Upper lobe of right lung (tissue), 1 donor: ENCODE measurements around the gene DPEP3. TPM values are rescaled to one million over a fixed set of nuclear protein-coding genes. Genes with fewer than 3 reads are reported as not detected.

Source experiments
- ATAC-seq: fragments of 200-7000 bp; cut with Tn5 transposase; one replicate; pipeline ENCODE4 v1.9.1; 2020; ENCODE audit warnings: mild to moderate bottlenecking, moderate library complexity
- DNase-seq: peaks from one replicate; pipeline ENCODE4 v3.0.0-alpha.2; 2020
- H3K27ac ChIP-seq: fragments of 200-600 bp; one replicate; pipeline ENCODE4 v1.8.0; 2022
- H3K27me3 ChIP-seq: fragments of 200-600 bp; one replicate; pipeline ENCODE4 v1.8.0; 2022; ENCODE audit warnings: mild to moderate bottlenecking
- H3K36me3 ChIP-seq: fragments of 200-600 bp; one replicate; pipeline ENCODE4 v1.8.0; 2022
- H3K4me1 ChIP-seq: fragments of 200-600 bp; one replicate; pipeline ENCODE4 v1.8.0; 2022
- H3K4me3 ChIP-seq: fragments of 200-600 bp; one replicate; pipeline ENCODE4 v1.8.0; 2022; ENCODE audit warnings: mild to moderate bottlenecking
- H3K9me3 ChIP-seq: fragments of 200-600 bp; one replicate; pipeline ENCODE4 v1.8.0; 2022
- CTCF ChIP-seq: fragments of 200-600 bp; IDR thresholded peaks from one replicate; pipeline ENCODE4 v1.8.0; 2022; ENCODE audit warnings: antibody characterized with exemption
- intact Hi-C: fragments of 100-400 bp; cut with DNase I; formaldehyde crosslinking; loops from one replicate; pipeline ENCODE4 v1.11.0; 2022
- total RNA-seq: library from RNA; stranded (reverse); fragmentation: NEBNext Ultra II Directional; extraction: Animal tissue kit (Norgen Biotek cat#: 25700); gene quantifications from one replicate; pipeline ENCODE4 v1.2.1, GENCODE V29; 2021
- donor health status: DM: no; HTN: yes; CAD: no; lungs with severe emphysema.

The DPEP3 gene
- total RNA-seq, 1 donor from 2014 or later = not detected

GRCh38 chr16:67961551-67961957 is 18.7 kb downstream of the DPEP3 start:
- TF ChIP-seq CTCF = no peak
- H3K4me1 ChIP-seq = peaks cover 77% of the 10 kb centered on the region
- DNase-seq (peak; percentile 82), ATAC-seq (peak; percentile 68)
- peaks cover 70% of the 10 kb centered on the region for H3K36me3 ChIP-seq
- H3K27me3 ChIP-seq = no peaks in the 10 kb centered on the region
- intact Hi-C loops = no loop called here
- H3K27ac ChIP-seq = peak overlapping the region; percentile 58
- H3K4me3 ChIP-seq = no peak overlapping the region
- H3K9me3 ChIP-seq = no peaks in the 10 kb centered on the region

GRCh38 chr16:67959536-67960329 is 20.6 kb downstream of the DPEP3 start:
- no peak overlapping the region for H3K4me3 ChIP-seq
- no peak for TF ChIP-seq CTCF
- ATAC-seq (peak; percentile 52), DNase-seq (no peak)
- intact Hi-C loops = no loop called here
- H3K4me1 ChIP-seq = peaks cover 60% of the 10 kb centered on the region
- H3K9me3 ChIP-seq = no peaks in the 10 kb centered on the region
- H3K27me3 ChIP-seq = no peaks in the 10 kb centered on the region
- peak overlapping the region; percentile 58 for H3K27ac ChIP-seq
- peaks cover 88% of the 10 kb centered on the region for H3K36me3 ChIP-seq

GRCh38 chr16:67957622-67958021 is 22.7 kb downstream of the DPEP3 start:
- ATAC-seq = no peak
- H3K27ac ChIP-seq = no peak overlapping the region
- intact Hi-C loops = no loop called here
- H3K4me3 ChIP-seq = no peak overlapping the region
- DNase-seq = no peak
- no peak for TF ChIP-seq CTCF
- peaks cover 39% of the 10 kb centered on the region for H3K4me1 ChIP-seq
- H3K27me3 ChIP-seq = no peaks in the 10 kb centered on the region
- no peaks in the 10 kb centered on the region for H3K9me3 ChIP-seq
- peaks cover 95% of the 10 kb centered on the region for H3K36me3 ChIP-seq

GRCh38 chr16:67954421-67955196 is 25.7 kb downstream of the DPEP3 start:
- ATAC-seq = no peak

More at GRCh38 chr16:67954421-67955196, 25.7 kb downstream of the DPEP3 start:
- Histone ChIP-seq H3K4me1 (peaks cover 15% of the 10 kb centered on the region), H3K4me3 (no peak overlapping the region), H3K27ac (no peak overlapping the region), H3K9me3 (no peaks in the 10 kb centered on the region), H3K36me3 (peaks cover 96% of the 10 kb centered on the region), H3K27me3 (no peaks in the 10 kb centered on the region)
- DNase-seq = no peak
- intact Hi-C loops = no loop called here
- no peak for TF ChIP-seq CTCF
